ENCODE results near the gene HABP2. TPM values are rescaled to one million over a fixed set of nuclear protein-coding genes. Genes with fewer than 3 reads are reported as not detected.

The HABP2 gene
- total RNA-seq, 1 donor from 2014 or later: 0.11 TPM

- peak; percentile 92 for DNase-seq (ENCODE audit: extremely low spot score, unreplicated experiment)
- H3K27ac Mint-ChIP-seq (ENCODE audit: unreplicated experiment): no peak overlapping the region
- peak overlapping the region; percentile 81 for H3K4me3 Mint-ChIP-seq (ENCODE audit: unreplicated experiment)
Observed at GRCh38 chr10:113563306-113564088, 10.6 kb downstream of the HABP2 start.

GRCh38 chr10:113565364-113565763 is 12.5 kb downstream of the HABP2 start:
- no peak for DNase-seq (ENCODE audit: extremely low spot score, unreplicated experiment)
- Mint-ChIP-seq H3K4me1 (ENCODE audit: unreplicated experiment) (peaks cover 3% of the 10 kb centered on the region), H3K36me3 (ENCODE audit: unreplicated experiment) (no peaks in the 10 kb centered on the region), H3K27ac (ENCODE audit: unreplicated experiment) (no peak overlapping the region), H3K9me3 (ENCODE audit: unreplicated experiment) (no peaks in the 10 kb centered on the region), H3K27me3 (ENCODE audit: unreplicated experiment) (peaks cover 14% of the 10 kb centered on the region), H3K4me3 (ENCODE audit: unreplicated experiment) (no peak overlapping the region)
- TF ChIP-seq CTCF (IDR thresholded peaks at IDR 0.05): no peak

More at GRCh38 chr10:113563306-113564088, 10.6 kb downstream of the HABP2 start:
- Mint-ChIP-seq H3K4me1 (ENCODE audit: unreplicated experiment) (peaks cover 3% of the 10 kb centered on the region), H3K9me3 (ENCODE audit: unreplicated experiment) (no peaks in the 10 kb centered on the region), H3K27me3 (ENCODE audit: unreplicated experiment) (peaks cover 14% of the 10 kb centered on the region), H3K36me3 (ENCODE audit: unreplicated experiment) (no peaks in the 10 kb centered on the region)
- peak; percentile 97 for TF ChIP-seq CTCF (IDR thresholded peaks at IDR 0.05)

GRCh38 chr10:113566888-113567287 is 14.0 kb downstream of the HABP2 start:
- H3K27me3 Mint-ChIP-seq (ENCODE audit: unreplicated experiment): peaks cover 17% of the 10 kb centered on the region
- TF ChIP-seq CTCF (IDR thresholded peaks at IDR 0.05): no peak
- H3K4me1 Mint-ChIP-seq (ENCODE audit: unreplicated experiment): peaks cover 3% of the 10 kb centered on the region
- H3K27ac Mint-ChIP-seq (ENCODE audit: unreplicated experiment): no peak overlapping the region
- H3K36me3 Mint-ChIP-seq (ENCODE audit: unreplicated experiment): no peaks in the 10 kb centered on the region
- H3K9me3 Mint-ChIP-seq (ENCODE audit: unreplicated experiment): no peaks in the 10 kb centered on the region
- no peak for DNase-seq (ENCODE audit: extremely low spot score, unreplicated experiment)
- no peak overlapping the region for H3K4me3 Mint-ChIP-seq (ENCODE audit: unreplicated experiment)

GRCh38 chr10:113569576-113569975 is 16.7 kb downstream of the HABP2 start:
- no peak for DNase-seq (ENCODE audit: extremely low spot score, unreplicated experiment)
- Mint-ChIP-seq H3K4me1 (ENCODE audit: unreplicated experiment) (peaks cover 1% of the 10 kb centered on the region), H3K9me3 (ENCODE audit: unreplicated experiment) (no peaks in the 10 kb centered on the region), H3K4me3 (ENCODE audit: unreplicated experiment) (no peak overlapping the region), H3K36me3 (ENCODE audit: unreplicated experiment) (no peaks in the 10 kb centered on the region), H3K27me3 (ENCODE audit: unreplicated experiment) (peaks cover 31% of the 10 kb centered on the region), H3K27ac (ENCODE audit: unreplicated experiment) (no peak overlapping the region)
- no peak for TF ChIP-seq CTCF (IDR thresholded peaks at IDR 0.05)

- no peaks in the 10 kb centered on the region for H3K36me3 Mint-ChIP-seq (ENCODE audit: unreplicated experiment)
- H3K27ac Mint-ChIP-seq (ENCODE audit: unreplicated experiment): no peak overlapping the region
- no peaks in the 10 kb centered on the region for H3K9me3 Mint-ChIP-seq (ENCODE audit: unreplicated experiment)
- H3K4me3 Mint-ChIP-seq (ENCODE audit: unreplicated experiment): no peak overlapping the region
- no peak for TF ChIP-seq CTCF (IDR thresholded peaks at IDR 0.05)
- H3K27me3 Mint-ChIP-seq (ENCODE audit: unreplicated experiment): peaks cover 27% of the 10 kb centered on the region
- DNase-seq (ENCODE audit: extremely low spot score, unreplicated experiment): no peak
- H3K4me1 Mint-ChIP-seq (ENCODE audit: unreplicated experiment): no peaks in the 10 kb centered on the region
Observed at GRCh38 chr10:113572520-113573290, 19.9 kb downstream of the HABP2 start.
